Memory B cell (primary cell): Measurements from ENCODE around the gene DLK1.

ENCODE experiments used
- ATAC-seq: fragments of 150-1000 bp; cut with Tn5 transposase; 2 replicates; pipeline ENCODE4 v1.10.0; 2021; ENCODE audit warnings: low read depth, mild to moderate bottlenecking, moderate library complexity
- DNase-seq, 2 donors: peaks; one replicate each; pipeline ENCODE4 v3.0.0; 2022; ENCODE audit warnings: low spot score in 2 of 2
- H3K27ac Mint-ChIP-seq: one replicate; pipeline ENCODE4 v1.8.0; 2022; ENCODE audit warnings: mild to moderate bottlenecking, moderate library complexity, mixed read lengths
- H3K27me3 Mint-ChIP-seq: one replicate; pipeline ENCODE4 v1.8.0; 2022; ENCODE audit warnings: mixed read lengths
- H3K36me3 Mint-ChIP-seq: one replicate; pipeline ENCODE4 v1.8.0; 2022; ENCODE audit warnings: mild to moderate bottlenecking, mixed read lengths
- H3K4me1 Mint-ChIP-seq: one replicate; pipeline ENCODE4 v1.8.0; 2022; ENCODE audit warnings: mixed read lengths
- H3K4me3 Mint-ChIP-seq: one replicate; pipeline ENCODE4 v1.8.0; 2022; ENCODE audit warnings: mild to moderate bottlenecking, moderate library complexity, mixed read lengths
- H3K9me3 Mint-ChIP-seq: one replicate; pipeline ENCODE4 v1.8.0; 2022; ENCODE audit warnings: mixed read lengths

DLK1 gene

DNA sequence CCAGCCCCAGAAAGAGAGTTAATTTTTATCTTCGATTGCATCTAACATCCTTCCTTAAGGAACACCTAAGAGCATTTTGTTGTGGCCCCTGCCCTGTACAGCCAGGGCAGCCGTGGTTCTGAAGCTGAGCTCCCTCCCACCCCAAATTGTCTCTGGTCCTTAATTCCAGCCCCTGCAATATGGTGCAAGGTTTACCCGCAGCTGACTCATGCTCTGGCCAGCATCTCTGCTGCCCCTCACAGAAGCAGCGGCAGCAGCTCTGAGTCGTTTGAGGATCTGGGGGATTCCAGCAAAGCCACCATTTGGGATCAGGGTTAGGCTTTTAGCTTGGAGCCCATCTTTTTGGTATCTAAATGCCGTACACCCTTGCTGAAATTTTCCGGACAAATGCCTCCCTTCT lies 3.3 kb downstream of the DLK1 start:
- Mint-ChIP-seq H3K9me3 (peaks cover 3% of the 10 kb centered on the region), H3K36me3 (no peaks in the 10 kb centered on the region), H3K4me1 (no peaks in the 10 kb centered on the region), H3K27ac (no peak overlapping the region), H3K27me3 (peaks cover 18% of the 10 kb centered on the region), H3K4me3 (no peak overlapping the region)
- ATAC-seq (no peak), DNase-seq (no peak)

DNA sequence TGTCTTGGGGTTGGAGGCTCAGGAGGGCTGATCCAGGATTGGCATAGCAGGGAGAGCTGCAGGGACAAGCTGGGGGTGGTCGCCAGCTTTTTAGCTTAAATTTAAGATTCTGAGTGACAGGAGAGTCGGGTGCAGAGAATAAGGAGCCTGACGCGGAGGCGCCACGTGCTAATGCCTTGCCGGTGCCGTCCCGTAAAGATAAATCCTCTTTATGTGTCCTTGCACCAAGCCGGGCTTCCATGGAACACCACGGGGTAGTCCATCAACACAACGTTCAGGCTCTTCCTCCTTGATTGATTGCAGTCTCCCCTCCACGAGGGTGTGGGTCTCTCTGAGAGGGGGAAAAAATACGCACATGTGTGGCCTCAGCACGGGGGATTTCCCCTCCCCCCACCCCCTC lies 3.9 kb downstream of the DLK1 start:
- peaks cover 3% of the 10 kb centered on the region for H3K9me3 Mint-ChIP-seq
- no peaks in the 10 kb centered on the region for H3K4me1 Mint-ChIP-seq
- H3K4me3 Mint-ChIP-seq = no peak overlapping the region
- DNase-seq (no peak), ATAC-seq (no peak)
- no peak overlapping the region for H3K27ac Mint-ChIP-seq
- peaks cover 18% of the 10 kb centered on the region for H3K27me3 Mint-ChIP-seq
- no peaks in the 10 kb centered on the region for H3K36me3 Mint-ChIP-seq

DNA sequence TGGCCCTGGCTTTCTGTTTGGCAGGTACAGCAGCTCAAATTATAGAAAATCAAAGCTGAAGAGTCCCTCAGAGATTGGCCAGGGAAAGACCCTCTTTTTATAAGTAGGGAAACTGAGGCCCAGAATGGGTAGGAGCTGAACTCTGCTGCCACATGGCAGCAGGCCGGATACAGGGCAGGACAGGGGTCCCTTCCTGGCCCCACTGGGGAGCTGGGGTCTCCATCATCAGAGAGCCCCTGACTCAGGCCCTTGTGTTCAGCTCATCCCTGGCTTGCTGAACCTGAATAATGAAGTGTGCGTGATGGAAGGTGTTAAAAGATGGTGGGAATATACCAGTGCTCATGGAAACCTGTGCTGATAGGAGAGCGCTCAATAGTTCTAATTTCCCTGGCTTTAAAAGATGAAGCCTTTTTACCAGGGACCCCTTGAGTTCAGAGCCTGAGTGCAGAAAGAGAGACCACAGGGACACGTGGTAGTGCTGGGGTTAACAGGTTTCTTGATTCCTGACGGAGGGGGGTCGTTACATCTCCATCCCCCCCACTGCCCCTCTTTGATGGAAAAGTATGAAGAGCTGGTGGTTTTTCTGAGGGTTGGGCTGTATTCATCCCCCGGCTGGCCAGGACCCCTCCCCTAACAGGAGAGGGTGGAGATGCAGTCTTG lies 4.4 kb downstream of the DLK1 start:
- no peaks in the 10 kb centered on the region for H3K9me3 Mint-ChIP-seq
- no peak for DNase-seq
- no peaks in the 10 kb centered on the region for H3K36me3 Mint-ChIP-seq
- H3K4me1 Mint-ChIP-seq = no peaks in the 10 kb centered on the region
- ATAC-seq = no peak
- H3K27ac Mint-ChIP-seq = no peak overlapping the region
- no peak overlapping the region for H3K4me3 Mint-ChIP-seq
- H3K27me3 Mint-ChIP-seq = peaks cover 12% of the 10 kb centered on the region

DNA sequence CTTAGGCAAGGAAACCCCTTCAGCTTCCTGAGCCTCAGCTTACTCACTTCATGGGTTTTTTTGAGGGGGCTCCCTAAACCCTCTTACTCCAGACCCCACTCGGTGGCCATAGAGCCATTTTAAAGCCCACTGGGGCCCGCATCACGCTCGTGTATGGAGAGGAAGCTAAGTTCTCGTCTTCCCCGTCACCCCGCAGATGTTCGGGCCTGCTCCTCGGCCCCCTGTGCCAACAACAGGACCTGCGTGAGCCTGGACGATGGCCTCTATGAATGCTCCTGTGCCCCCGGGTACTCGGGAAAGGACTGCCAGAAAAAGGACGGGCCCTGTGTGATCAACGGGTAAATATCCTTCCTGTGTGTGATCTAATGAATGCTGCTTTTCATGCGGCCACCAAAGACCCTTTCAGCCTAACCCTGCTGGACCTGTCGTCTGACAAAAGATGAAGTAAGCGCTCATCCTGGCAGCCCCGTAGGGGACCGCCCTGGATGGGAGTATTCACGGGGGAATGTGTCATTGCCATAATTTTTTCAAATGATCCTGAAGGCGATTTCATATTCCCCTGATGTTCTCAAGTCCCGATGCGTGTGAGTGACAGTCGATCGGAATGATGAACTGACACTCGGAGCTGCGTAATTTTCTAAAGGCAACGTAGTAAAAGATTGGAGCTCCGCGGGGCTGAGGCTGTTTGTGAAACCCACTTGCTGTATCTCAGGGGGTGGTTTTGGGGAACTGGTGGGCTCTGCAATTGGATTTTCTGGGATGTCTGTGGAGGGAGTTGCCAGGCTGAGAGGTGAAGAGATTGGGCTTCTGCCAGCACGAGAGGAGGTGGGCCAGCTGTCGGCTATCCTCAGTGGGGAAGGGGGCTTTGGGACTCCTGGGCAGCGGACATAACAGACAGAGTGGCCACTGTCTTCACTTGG lies 5.4 kb downstream of the DLK1 start:
- H3K4me1 Mint-ChIP-seq = no peaks in the 10 kb centered on the region
- H3K4me3 Mint-ChIP-seq = no peak overlapping the region
- no peak overlapping the region for H3K27ac Mint-ChIP-seq
- H3K36me3 Mint-ChIP-seq = no peaks in the 10 kb centered on the region
- no peaks in the 10 kb centered on the region for H3K9me3 Mint-ChIP-seq
- ATAC-seq (no peak), DNase-seq (no peak)
- peaks cover 10% of the 10 kb centered on the region for H3K27me3 Mint-ChIP-seq

DNA sequence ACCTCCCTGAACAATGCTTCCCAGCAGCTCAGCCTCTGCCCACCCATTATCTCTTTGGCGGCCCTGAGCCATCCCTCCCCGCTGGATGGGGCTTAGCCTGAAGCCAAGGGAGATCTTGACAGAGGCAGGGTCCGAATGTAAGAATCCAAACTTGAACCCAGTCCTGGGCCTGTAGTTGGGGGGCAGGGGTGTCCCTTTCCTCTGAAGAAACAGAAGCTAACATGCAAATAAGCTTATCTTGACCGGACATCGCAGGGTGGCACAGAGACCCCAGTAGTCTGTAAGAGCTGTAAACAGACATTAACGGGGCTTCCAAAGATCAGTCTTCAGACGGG lies 6.0 kb downstream of the DLK1 start:
- Mint-ChIP-seq H3K27ac (no peak overlapping the region), H3K27me3 (peaks cover 9% of the 10 kb centered on the region)

DNA sequence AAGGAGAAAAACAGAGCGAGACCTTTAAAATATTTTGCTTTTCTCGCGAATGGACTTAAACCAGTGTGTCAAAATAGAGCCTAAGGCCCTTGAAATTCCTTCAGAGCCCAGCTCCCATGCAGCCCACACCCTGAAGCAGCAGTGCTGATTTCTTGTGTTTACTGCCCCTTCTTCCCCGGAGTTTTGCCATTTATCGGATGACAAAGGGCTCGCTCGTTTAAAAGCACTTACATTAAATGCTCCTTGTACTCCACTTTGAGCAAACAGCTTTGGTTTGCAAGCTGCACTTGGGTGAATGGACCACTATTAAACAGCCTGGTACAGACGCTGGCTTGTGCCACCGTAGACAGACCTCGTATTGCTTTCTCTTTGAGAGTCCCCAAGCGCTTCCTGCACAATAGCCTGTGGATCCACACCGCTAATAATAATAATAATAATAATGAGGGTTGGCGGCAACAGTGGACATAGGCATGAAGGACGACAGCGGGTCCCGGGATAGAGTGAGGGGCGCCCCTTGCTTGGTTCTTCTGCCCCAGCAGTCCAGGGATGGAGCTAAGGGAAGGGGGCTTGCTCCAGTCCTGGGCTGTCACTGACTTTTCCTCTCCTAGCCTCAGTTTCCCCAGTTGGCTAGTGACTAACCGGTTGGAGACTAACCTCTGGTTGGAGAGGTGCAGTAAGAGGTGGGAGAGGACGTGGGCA lies 6.6 kb downstream of the DLK1 start:
- H3K9me3 Mint-ChIP-seq = peaks cover 1% of the 10 kb centered on the region
- no peaks in the 10 kb centered on the region for H3K36me3 Mint-ChIP-seq
- no peaks in the 10 kb centered on the region for H3K4me1 Mint-ChIP-seq
- no peak overlapping the region for H3K27ac Mint-ChIP-seq
- H3K4me3 Mint-ChIP-seq = no peak overlapping the region
- peaks cover 8% of the 10 kb centered on the region for H3K27me3 Mint-ChIP-seq
- ATAC-seq (no peak), DNase-seq (no peak)

More for the DNA sequence above, 6.0 kb downstream of the DLK1 start:
- no peak for ATAC-seq
- H3K36me3 Mint-ChIP-seq = no peaks in the 10 kb centered on the region
- no peaks in the 10 kb centered on the region for H3K9me3 Mint-ChIP-seq
- no peaks in the 10 kb centered on the region for H3K4me1 Mint-ChIP-seq
- H3K4me3 Mint-ChIP-seq = no peak overlapping the region
- DNase-seq = no peak

DNA sequence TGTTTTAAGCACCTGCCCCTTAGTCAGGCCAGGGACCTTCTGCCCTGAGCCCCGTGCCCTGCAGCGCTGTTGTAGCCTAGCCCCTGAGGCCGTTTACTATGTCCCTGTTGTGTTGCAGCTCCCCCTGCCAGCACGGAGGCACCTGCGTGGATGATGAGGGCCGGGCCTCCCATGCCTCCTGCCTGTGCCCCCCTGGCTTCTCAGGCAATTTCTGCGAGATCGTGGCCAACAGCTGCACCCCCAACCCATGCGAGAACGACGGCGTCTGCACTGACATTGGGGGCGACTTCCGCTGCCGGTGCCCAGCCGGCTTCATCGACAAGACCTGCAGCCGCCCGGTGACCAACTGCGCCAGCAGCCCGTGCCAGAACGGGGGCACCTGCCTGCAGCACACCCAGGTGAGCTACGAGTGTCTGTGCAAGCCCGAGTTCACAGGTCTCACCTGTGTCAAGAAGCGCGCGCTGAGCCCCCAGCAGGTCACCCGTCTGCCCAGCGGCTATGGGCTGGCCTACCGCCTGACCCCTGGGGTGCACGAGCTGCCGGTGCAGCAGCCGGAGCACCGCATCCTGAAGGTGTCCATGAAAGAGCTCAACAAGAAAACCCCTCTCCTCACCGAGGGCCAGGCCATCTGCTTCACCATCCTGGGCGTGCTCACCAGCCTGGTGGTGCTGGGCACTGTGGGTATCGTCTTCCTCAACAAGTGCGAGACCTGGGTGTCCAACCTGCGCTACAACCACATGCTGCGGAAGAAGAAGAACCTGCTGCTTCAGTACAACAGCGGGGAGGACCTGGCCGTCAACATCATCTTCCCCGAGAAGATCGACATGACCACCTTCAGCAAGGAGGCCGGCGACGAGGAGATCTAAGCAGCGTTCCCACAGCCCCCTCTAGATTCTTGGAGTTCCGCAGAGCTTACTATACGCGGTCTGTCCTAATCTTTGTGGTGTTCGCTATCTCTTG lies 7.6 kb downstream of the DLK1 start:
- DNase-seq (no peak), ATAC-seq (no peak)
- H3K27me3 Mint-ChIP-seq = peaks cover 3% of the 10 kb centered on the region
- peaks cover 1% of the 10 kb centered on the region for H3K9me3 Mint-ChIP-seq
- H3K27ac Mint-ChIP-seq = no peak overlapping the region
- no peaks in the 10 kb centered on the region for H3K36me3 Mint-ChIP-seq
- H3K4me3 Mint-ChIP-seq = no peak overlapping the region
- H3K4me1 Mint-ChIP-seq = no peaks in the 10 kb centered on the region

DNA sequence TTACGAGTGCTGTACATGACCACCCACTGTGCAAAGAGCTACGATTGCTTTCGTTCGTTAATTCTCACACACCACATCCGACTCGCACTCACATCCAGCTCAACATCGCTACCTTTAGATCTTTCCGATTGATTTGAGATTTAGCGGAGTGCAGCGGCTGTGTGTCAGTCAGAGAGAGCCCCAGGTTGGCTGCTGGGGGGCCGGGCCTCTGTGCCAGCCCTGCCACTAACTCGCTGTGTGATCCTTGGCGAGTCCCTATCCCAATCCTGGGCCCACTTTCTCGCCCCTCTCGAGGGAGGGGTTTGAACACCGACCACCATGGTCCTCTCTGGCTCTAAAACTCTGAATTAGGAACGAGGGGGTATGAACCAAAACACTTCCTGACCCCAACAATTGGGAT lies 8.6 kb downstream of the DLK1 start:
- Mint-ChIP-seq H3K27ac (no peak overlapping the region), H3K36me3 (no peaks in the 10 kb centered on the region), H3K9me3 (peaks cover 1% of the 10 kb centered on the region), H3K4me1 (no peaks in the 10 kb centered on the region), H3K4me3 (no peak overlapping the region), H3K27me3 (peaks cover 3% of the 10 kb centered on the region)
- ATAC-seq (no peak), DNase-seq (no peak)

DNA sequence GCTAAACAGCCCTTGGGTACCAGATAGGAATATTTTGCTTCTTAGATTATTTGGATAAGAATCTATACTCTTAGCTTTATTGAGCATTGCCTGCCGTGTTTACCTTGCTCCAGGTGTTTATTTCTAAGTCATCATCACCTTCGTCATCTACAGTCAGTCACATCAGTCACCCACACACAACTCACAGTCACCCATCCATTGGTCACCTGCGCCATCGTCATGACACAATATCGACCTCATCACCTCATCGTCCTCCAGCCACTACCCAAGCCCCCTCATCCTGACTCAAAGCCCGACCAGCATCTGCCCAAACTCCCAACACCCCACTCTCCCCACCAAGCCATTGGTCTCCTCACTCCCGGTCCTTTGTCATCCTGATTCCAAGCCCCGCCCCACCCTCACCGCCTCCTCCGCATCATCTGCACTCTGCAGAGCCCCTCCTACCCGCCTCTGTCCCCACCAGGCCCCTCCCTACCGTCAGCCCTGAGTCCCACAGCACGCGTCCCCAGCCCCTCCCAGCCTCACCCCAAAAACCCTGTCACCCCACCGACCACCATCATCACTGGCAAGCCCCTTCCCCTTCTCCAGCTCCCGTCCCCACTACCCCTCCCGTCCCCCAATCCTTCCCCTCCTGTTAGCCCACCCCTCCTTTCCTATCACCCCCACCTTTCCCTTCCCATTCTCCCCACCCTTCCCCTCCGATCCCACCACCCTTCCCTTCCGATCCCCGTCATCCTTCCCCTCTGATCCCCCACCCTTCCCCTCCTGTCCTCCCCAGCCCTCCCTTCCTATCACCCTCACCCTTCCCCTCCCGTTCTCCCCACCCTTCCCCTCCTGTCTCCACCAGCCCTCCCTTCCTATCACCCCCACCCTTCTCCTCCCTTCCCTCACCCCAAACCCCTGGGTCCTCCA lies 9.8 kb downstream of the DLK1 start:
- no peak overlapping the region for H3K27ac Mint-ChIP-seq

DNA sequence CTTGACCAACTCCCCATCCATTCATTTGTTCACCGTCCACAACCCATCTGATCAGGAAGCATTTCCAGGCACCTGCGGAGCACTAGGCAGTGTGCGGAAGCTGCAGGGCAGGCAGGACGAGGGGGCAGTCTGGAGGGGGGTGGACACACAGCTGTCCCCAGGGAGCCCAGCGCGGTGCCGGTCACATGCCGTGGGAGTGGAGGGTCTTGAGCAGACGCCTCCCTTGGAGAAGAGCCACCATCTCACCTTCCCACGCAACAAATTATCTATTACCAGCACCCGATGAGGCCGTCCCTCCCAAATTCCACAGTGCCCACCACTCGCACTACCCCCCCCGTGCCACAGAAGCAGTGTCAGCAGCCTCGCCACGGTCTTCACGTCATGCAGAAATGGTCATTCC lies 10.8 kb downstream of the DLK1 start:
- DNase-seq = no peak
- H3K9me3 Mint-ChIP-seq = peaks cover 1% of the 10 kb centered on the region
- no peaks in the 10 kb centered on the region for H3K36me3 Mint-ChIP-seq
- ATAC-seq = no peak
- peaks cover 3% of the 10 kb centered on the region for H3K27me3 Mint-ChIP-seq
- H3K4me1 Mint-ChIP-seq = no peaks in the 10 kb centered on the region
- no peak overlapping the region for H3K4me3 Mint-ChIP-seq
- no peak overlapping the region for H3K27ac Mint-ChIP-seq

More for the DNA sequence above, 9.8 kb downstream of the DLK1 start:
- DNase-seq (no peak), ATAC-seq (no peak)
- Mint-ChIP-seq H3K27me3 (peaks cover 3% of the 10 kb centered on the region), H3K36me3 (no peaks in the 10 kb centered on the region), H3K4me1 (no peaks in the 10 kb centered on the region), H3K4me3 (no peak overlapping the region), H3K9me3 (peaks cover 1% of the 10 kb centered on the region)

DNA sequence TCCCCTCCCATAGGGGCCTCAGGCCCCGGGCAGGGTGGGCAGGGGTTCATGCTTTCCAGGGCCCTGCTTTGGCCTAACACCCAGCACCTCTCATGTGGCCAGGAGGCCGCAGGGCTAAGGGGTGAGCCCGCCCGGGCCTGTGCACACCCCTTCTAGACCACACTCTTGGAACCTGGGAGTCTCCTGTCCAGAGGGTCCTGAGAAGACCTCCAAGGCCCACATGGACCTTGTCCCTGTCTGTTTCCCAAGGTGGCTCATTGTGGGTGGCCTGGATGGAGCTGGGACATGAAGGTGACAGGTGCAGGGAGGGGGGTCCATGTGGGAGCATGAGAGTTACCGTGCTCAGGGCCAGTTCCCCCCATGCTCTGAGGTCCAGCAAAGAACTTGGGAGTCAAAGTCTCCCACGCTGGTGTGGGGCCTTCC lies 11.6 kb downstream of the DLK1 start:
- H3K9me3 Mint-ChIP-seq = peaks cover 1% of the 10 kb centered on the region
- peaks cover 3% of the 10 kb centered on the region for H3K27me3 Mint-ChIP-seq

DNA sequence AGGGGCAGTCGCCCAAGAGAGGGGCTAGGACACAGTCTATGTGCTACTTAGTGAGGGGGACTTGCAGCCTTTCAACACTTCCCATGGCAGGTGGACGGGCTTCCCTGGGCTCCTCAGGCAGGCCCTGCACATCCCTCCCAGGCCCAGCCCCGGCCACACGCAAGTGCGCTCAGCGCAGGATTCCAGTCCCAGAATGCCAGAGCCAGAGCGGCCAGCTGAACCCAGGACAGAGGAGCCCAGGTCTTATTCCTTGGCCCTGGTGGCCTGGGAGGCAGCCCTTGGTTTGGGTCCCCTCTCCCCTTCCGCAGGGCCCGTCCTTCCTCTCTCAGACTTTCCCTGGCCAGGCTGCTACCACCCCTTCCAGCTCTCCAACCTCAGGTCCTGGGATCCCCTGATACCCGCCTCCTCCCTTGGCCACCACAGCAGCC lies 12.0 kb downstream of the DLK1 start:
- Mint-ChIP-seq H3K27ac (no peak overlapping the region), H3K4me1 (no peaks in the 10 kb centered on the region), H3K9me3 (peaks cover 1% of the 10 kb centered on the region), H3K27me3 (peaks cover 3% of the 10 kb centered on the region), H3K36me3 (no peaks in the 10 kb centered on the region), H3K4me3 (no peak overlapping the region)
- no peak for ATAC-seq
- DNase-seq = no peak

More for the DNA sequence above, 11.6 kb downstream of the DLK1 start:
- Mint-ChIP-seq H3K4me3 (no peak overlapping the region), H3K36me3 (no peaks in the 10 kb centered on the region), H3K27ac (no peak overlapping the region), H3K4me1 (no peaks in the 10 kb centered on the region)
- DNase-seq (no peak), ATAC-seq (no peak)

DNA sequence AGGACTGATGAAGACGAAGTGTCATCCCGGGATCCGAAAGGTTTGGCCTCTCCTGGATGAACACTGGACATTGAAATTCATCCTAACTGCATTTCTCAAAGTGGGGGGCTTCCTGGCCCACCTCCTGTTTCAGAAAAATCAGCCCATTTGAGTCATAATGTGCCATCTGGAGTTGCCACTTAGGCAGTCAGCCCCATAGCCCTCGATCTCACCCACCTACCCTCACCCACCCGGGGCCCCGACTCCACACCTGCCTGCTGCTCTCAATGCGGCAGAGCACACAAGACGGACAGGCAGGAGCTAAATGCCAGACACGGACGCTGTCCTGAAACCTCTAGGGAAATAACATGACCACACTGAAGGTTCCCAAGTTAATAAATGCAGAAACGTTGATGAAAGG lies 12.6 kb downstream of the DLK1 start:
- DNase-seq (no peak), ATAC-seq (no peak)
- H3K36me3 Mint-ChIP-seq = no peaks in the 10 kb centered on the region
- H3K4me3 Mint-ChIP-seq = no peak overlapping the region
- no peak overlapping the region for H3K27ac Mint-ChIP-seq
- H3K9me3 Mint-ChIP-seq = peaks cover 1% of the 10 kb centered on the region
- H3K27me3 Mint-ChIP-seq = peaks cover 3% of the 10 kb centered on the region
- H3K4me1 Mint-ChIP-seq = no peaks in the 10 kb centered on the region
